Astrocyte (in vitro differentiated cells and primary cell): ENCODE measurements around the gene PTH1R. TPM values are rescaled to one million over a fixed set of nuclear protein-coding genes. Genes with fewer than 3 reads are reported as not detected.
A peak's percentile ranks its signal among the peaks of the same experiment; 100 is the strongest.

Experiments used
- DNase-seq: peaks from one replicate; pipeline ENCODE4 v3.0.0-alpha.2; 2010; ENCODE audit warnings: low read depth
- FAIRE-seq: peaks from 2 replicates; lab custom pipeline; 2011; peaks lifted over from hg19 to GRCh38; lab: Jason Lieb, UNC
- H2AFZ ChIP-seq: 2 replicates; pipeline ENCODE4 v1.6.0; 2012; ENCODE audit warnings: low read depth, low read length, inconsistent platforms
- H3K27ac ChIP-seq: 2 replicates; pipeline ENCODE4 v1.5.1; 2011; ENCODE audit warnings: low read depth, low read length, inconsistent platforms
- H3K27me3 ChIP-seq: 2 replicates; pipeline ENCODE4 v1.6.0; 2011; ENCODE audit warnings: low read length, inconsistent platforms; ENCODE audit not compliant: insufficient read depth
- H3K36me3 ChIP-seq: 2 replicates; pipeline ENCODE4 v1.5.1; 2011; ENCODE audit warnings: low read length, inconsistent platforms; ENCODE audit not compliant: insufficient read depth
- H3K4me1 ChIP-seq: 2 replicates; pipeline ENCODE4 v1.5.1; 2011; ENCODE audit warnings: low read length, inconsistent platforms; ENCODE audit not compliant: insufficient read depth
- H3K4me2 ChIP-seq: 2 replicates; pipeline ENCODE4 v1.6.0; 2012; ENCODE audit warnings: low read length, inconsistent platforms
- H3K4me3 ChIP-seq: 2 replicates; pipeline ENCODE4 v1.5.1; 2011; ENCODE audit warnings: low read depth, mild to moderate bottlenecking, low read length, inconsistent platforms; ENCODE audit not compliant: insufficient read depth
- H3K79me2 ChIP-seq: 2 replicates; pipeline ENCODE4 v1.6.0; 2012; ENCODE audit warnings: mild to moderate bottlenecking, low read length, inconsistent platforms; ENCODE audit not compliant: insufficient read depth
- H3K9ac ChIP-seq: 2 replicates; pipeline ENCODE4 v1.6.0; 2012; ENCODE audit warnings: mild to moderate bottlenecking, low read length, inconsistent platforms
- H3K9me3 ChIP-seq: 2 replicates; pipeline ENCODE4 v1.5.1; 2012; ENCODE audit warnings: low read depth, mild to moderate bottlenecking, low read length, inconsistent platforms; ENCODE audit not compliant: insufficient read depth
- H4K20me1 ChIP-seq: 2 replicates; pipeline ENCODE4 v1.6.0; 2012; ENCODE audit warnings: low read length, inconsistent platforms; ENCODE audit not compliant: insufficient read depth
- H3K27ac Mint-ChIP-seq: one replicate; pipeline ENCODE4 v1.8.0; 2021; ENCODE audit warnings: mild to moderate bottlenecking, mixed read lengths; ENCODE audit not compliant: unreplicated experiment
- H3K27me3 Mint-ChIP-seq: one replicate; pipeline ENCODE4 v1.8.0; 2021; ENCODE audit warnings: low read depth, mixed read lengths; ENCODE audit not compliant: unreplicated experiment
- H3K36me3 Mint-ChIP-seq: one replicate; pipeline ENCODE4 v1.8.0; 2021; ENCODE audit warnings: low read depth, mixed read lengths; ENCODE audit not compliant: unreplicated experiment
- H3K4me1 Mint-ChIP-seq: one replicate; pipeline ENCODE4 v1.8.0; 2021; ENCODE audit warnings: low read depth, mixed read lengths; ENCODE audit not compliant: unreplicated experiment
- H3K4me3 Mint-ChIP-seq: one replicate; pipeline ENCODE4 v1.8.0; 2021; ENCODE audit warnings: mild to moderate bottlenecking, moderate library complexity, mixed read lengths; ENCODE audit not compliant: unreplicated experiment
- H3K9me3 Mint-ChIP-seq: one replicate; pipeline ENCODE4 v1.8.0; 2021; ENCODE audit warnings: mild to moderate bottlenecking, mixed read lengths; ENCODE audit not compliant: unreplicated experiment
- EZH2 ChIP-seq: IDR thresholded peaks from 2 replicates; pipeline ENCODE4 v1.6.1; 2012; ENCODE audit warnings: mild to moderate bottlenecking, low read length, inconsistent platforms; ENCODE audit not compliant: insufficient read depth
- total RNA-seq: library from RNA; stranded (reverse); gene quantifications from 2 replicates; pipeline ENCODE4 v1.2.1, GENCODE V29; 2021
- TF ChIP-seq, protein P1 (sequence below): IDR thresholded peaks from 2 replicates; pipeline ENCODE4 v1.5.1; 2011; ENCODE audit warnings: low read depth, mild to moderate bottlenecking, inconsistent platforms, low read length, moderate library complexity; ENCODE audit not compliant: insufficient read depth

PTH1R gene
- total RNA-seq, 1 donor from 2014 or later, result 5.2 TPM

DNA sequence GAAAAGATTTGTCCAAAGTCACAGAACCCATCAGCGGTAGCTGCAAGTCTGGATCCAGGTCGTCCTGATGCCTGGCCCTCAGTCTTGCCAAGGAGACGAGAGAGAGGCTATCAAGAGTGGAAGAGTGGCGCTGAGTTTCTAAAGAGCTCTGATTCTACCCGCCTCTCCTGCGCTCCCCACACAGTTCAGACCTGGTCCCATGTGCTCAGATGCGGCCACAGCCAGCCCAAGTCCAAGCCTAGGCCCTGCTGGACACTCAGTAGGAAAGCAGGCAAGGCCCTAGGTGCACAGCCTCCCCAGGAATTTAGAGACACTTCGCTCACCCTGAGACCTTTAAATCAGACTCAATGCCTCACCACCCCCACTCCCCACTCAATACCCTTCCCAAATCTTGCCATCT, 66.7 kb downstream of the PTH1R start:
- no peaks in the 10 kb centered on the region for H3K27me3 ChIP-seq
- DNase-seq (no peak), FAIRE-seq (no peak)
- H3K36me3 ChIP-seq, result no peaks in the 10 kb centered on the region
- Mint-ChIP-seq H3K4me1 (peaks cover 55% of the 10 kb centered on the region), H3K4me3 (no peak overlapping the region), H3K9me3 (no peaks in the 10 kb centered on the region), H3K36me3 (peaks cover 25% of the 10 kb centered on the region), H3K27ac (no peak overlapping the region), H3K27me3 (no peaks in the 10 kb centered on the region)
- H3K4me3 ChIP-seq, result no peak overlapping the region
- H2AFZ ChIP-seq, result no peak overlapping the region
- H3K9ac ChIP-seq, result no peak overlapping the region
- no peaks in the 10 kb centered on the region for H3K9me3 ChIP-seq
- H4K20me1 ChIP-seq, result peaks cover 98% of the 10 kb centered on the region
- peaks cover 34% of the 10 kb centered on the region for H3K4me1 ChIP-seq
- TF ChIP-seq, protein P1, sequence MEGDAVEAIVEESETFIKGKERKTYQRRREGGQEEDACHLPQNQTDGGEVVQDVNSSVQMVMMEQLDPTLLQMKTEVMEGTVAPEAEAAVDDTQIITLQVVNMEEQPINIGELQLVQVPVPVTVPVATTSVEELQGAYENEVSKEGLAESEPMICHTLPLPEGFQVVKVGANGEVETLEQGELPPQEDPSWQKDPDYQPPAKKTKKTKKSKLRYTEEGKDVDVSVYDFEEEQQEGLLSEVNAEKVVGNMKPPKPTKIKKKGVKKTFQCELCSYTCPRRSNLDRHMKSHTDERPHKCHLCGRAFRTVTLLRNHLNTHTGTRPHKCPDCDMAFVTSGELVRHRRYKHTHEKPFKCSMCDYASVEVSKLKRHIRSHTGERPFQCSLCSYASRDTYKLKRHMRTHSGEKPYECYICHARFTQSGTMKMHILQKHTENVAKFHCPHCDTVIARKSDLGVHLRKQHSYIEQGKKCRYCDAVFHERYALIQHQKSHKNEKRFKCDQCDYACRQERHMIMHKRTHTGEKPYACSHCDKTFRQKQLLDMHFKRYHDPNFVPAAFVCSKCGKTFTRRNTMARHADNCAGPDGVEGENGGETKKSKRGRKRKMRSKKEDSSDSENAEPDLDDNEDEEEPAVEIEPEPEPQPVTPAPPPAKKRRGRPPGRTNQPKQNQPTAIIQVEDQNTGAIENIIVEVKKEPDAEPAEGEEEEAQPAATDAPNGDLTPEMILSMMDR, result no peak
- TF ChIP-seq EZH2, result no peak
- H3K4me2 ChIP-seq, result peak overlapping the region; percentile 0
- H3K27ac ChIP-seq, result no peak overlapping the region
- H3K79me2 ChIP-seq, result peaks cover 95% of the 10 kb centered on the region

DNA sequence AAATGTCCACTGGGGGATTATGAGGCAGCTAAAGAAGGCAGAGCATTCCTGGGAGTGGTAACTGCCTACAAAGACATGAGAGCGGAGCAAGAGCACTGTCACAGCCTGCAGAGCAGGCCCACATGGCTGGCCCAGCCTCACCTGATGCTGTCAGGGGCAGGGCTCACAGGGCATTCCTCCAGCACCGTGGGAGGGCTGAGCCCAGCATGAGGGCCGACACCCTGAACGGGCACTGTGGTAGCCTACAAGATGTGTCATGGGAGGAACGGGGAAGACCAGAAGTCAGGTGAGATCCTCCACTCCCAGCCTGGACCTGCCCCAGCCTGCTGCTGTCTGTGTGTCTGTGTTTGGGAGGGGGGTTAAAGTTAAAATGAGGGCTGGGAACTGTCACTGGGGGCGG, 68.9 kb downstream of the PTH1R start:
- FAIRE-seq (no peak), DNase-seq (no peak)
- H3K4me3 Mint-ChIP-seq, result peak overlapping the region; percentile 34
- H3K27me3 ChIP-seq, result no peaks in the 10 kb centered on the region
- H2AFZ ChIP-seq, result no peak overlapping the region
- no peaks in the 10 kb centered on the region for H3K36me3 ChIP-seq
- peaks cover 17% of the 10 kb centered on the region for H3K36me3 Mint-ChIP-seq
- H3K4me3 ChIP-seq, result no peak overlapping the region
- peak overlapping the region; percentile 34 for H3K27ac Mint-ChIP-seq
- H4K20me1 ChIP-seq, result peaks cover 97% of the 10 kb centered on the region
- H3K9ac ChIP-seq, result no peak overlapping the region
- no peaks in the 10 kb centered on the region for H3K27me3 Mint-ChIP-seq
- TF ChIP-seq, protein P1, result no peak
- no peak for TF ChIP-seq EZH2
- H3K9me3 Mint-ChIP-seq, result no peaks in the 10 kb centered on the region
- H3K79me2 ChIP-seq, result peaks cover 100% of the 10 kb centered on the region
- no peaks in the 10 kb centered on the region for H3K9me3 ChIP-seq
- H3K4me1 ChIP-seq, result peaks cover 38% of the 10 kb centered on the region
- H3K4me2 ChIP-seq, result no peak overlapping the region
- H3K4me1 Mint-ChIP-seq, result peaks cover 50% of the 10 kb centered on the region
- no peak overlapping the region for H3K27ac ChIP-seq

- H3K9ac ChIP-seq, result no peak overlapping the region
- no peak overlapping the region for H3K27ac Mint-ChIP-seq
- no peak overlapping the region for H2AFZ ChIP-seq
- H3K4me2 ChIP-seq, result peak overlapping the region; percentile 30
- no peaks in the 10 kb centered on the region for H3K27me3 Mint-ChIP-seq
- no peaks in the 10 kb centered on the region for H3K9me3 ChIP-seq
- no peak overlapping the region for H3K4me3 ChIP-seq
- H3K4me3 Mint-ChIP-seq, result no peak overlapping the region
- FAIRE-seq (no peak), DNase-seq (peak; percentile 51)
- H3K9me3 Mint-ChIP-seq, result no peaks in the 10 kb centered on the region
- peaks cover 95% of the 10 kb centered on the region for H4K20me1 ChIP-seq
- TF ChIP-seq, protein P1, result no peak
- TF ChIP-seq EZH2, result no peak
- H3K4me1 Mint-ChIP-seq, result peaks cover 50% of the 10 kb centered on the region
- no peaks in the 10 kb centered on the region for H3K27me3 ChIP-seq
- H3K27ac ChIP-seq, result no peak overlapping the region
- peaks cover 38% of the 10 kb centered on the region for H3K4me1 ChIP-seq
- H3K36me3 ChIP-seq, result no peaks in the 10 kb centered on the region
- H3K79me2 ChIP-seq, result peaks cover 98% of the 10 kb centered on the region
- peaks cover 20% of the 10 kb centered on the region for H3K36me3 Mint-ChIP-seq
Observed at GRCh38 chr3:46946856-46947545, 69.5 kb downstream of the PTH1R start.
